Adipocyte (in vitro differentiated cells): ENCODE measurements around the gene PLXND1.

ENCODE experiments used
- DNase-seq: peaks from one replicate; pipeline ENCODE4 v3.0.0-alpha.2; 2015; ENCODE audit warnings: low read depth
- H3K27me3 ChIP-seq: replicated peaks from 2 replicates; pipeline ENCODE4 v1.7.0; 2013; ENCODE audit warnings: mild to moderate bottlenecking, low read length, moderate library complexity; ENCODE audit not compliant: control insufficient read depth, insufficient read depth
- H3K36me3 ChIP-seq: 2 replicates; pipeline ENCODE4 v1.7.0; 2013; ENCODE audit warnings: low read length, mild to moderate bottlenecking, moderate library complexity; ENCODE audit not compliant: control insufficient read depth, insufficient read depth, severe bottlenecking
- H3K4me1 ChIP-seq: 2 replicates; pipeline ENCODE4 v1.7.0; 2013; ENCODE audit warnings: mild to moderate bottlenecking, low read length, moderate library complexity; ENCODE audit not compliant: control insufficient read depth, insufficient read depth
- H3K4me3 ChIP-seq: 2 replicates; pipeline ENCODE4 v1.7.0; 2013; ENCODE audit warnings: mild to moderate bottlenecking, low read length, moderate library complexity
- H3K9ac ChIP-seq: 2 replicates; pipeline ENCODE4 v1.7.0; 2013; ENCODE audit warnings: mild to moderate bottlenecking, low read length, moderate library complexity
- H3K9me3 ChIP-seq: 2 replicates; pipeline ENCODE4 v1.7.0; 2013; ENCODE audit warnings: mild to moderate bottlenecking, low read length, moderate library complexity; ENCODE audit not compliant: control insufficient read depth

Gene PLXND1

DNA sequence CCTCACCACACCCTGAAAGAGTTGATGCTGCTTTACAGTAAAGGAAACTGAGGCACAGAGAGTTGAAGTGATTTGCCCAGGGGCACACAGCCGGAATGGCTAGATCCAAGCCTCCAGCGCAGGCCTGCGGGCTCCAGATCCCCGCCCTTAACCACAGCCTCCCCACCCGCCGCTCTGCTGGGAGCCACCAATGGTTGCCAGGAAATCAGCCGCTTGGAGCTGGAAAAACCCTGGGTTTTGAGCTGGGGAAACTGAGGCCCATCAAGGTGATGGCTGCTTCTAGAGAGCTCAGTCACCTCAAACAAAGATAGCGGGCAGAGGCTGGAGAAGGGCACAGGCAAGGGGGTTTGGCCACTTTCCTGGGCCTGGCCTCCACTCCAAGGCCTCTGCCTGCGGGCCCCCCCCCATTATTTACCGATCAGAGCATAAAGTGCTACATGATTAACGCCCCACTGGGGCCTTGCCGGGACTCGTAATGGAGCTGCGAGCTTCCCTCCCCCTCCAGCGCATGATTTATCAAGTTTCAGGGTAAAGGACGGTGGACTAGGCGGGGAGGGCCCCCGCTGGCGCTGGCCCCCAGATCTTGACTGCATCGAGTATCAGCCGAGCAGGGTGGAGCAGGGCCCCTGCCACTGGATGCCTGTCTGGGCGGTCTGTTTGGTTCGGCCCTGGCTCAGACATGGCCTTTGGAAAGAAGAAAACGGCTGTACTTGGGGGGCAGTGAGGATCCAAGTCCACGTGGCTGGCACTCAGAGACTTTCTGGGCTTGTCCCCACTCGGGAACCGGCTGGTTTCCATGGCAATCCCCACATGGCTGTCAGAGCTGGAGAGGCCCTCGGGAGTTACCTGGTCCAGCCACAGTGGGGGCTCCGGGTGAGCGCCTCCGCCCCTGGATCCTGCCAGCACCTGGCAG, 9.1 kb downstream of the PLXND1 start:
- Histone ChIP-seq H3K4me1 (peaks cover 97% of the 10 kb centered on the region), H3K27me3 (no peaks in the 10 kb centered on the region), H3K9ac (peak overlapping the region; percentile 87), H3K36me3 (peaks cover 9% of the 10 kb centered on the region), H3K4me3 (peak overlapping the region; percentile 66), H3K9me3 (no peaks in the 10 kb centered on the region)
- DNase-seq, result peak; percentile 33

DNA sequence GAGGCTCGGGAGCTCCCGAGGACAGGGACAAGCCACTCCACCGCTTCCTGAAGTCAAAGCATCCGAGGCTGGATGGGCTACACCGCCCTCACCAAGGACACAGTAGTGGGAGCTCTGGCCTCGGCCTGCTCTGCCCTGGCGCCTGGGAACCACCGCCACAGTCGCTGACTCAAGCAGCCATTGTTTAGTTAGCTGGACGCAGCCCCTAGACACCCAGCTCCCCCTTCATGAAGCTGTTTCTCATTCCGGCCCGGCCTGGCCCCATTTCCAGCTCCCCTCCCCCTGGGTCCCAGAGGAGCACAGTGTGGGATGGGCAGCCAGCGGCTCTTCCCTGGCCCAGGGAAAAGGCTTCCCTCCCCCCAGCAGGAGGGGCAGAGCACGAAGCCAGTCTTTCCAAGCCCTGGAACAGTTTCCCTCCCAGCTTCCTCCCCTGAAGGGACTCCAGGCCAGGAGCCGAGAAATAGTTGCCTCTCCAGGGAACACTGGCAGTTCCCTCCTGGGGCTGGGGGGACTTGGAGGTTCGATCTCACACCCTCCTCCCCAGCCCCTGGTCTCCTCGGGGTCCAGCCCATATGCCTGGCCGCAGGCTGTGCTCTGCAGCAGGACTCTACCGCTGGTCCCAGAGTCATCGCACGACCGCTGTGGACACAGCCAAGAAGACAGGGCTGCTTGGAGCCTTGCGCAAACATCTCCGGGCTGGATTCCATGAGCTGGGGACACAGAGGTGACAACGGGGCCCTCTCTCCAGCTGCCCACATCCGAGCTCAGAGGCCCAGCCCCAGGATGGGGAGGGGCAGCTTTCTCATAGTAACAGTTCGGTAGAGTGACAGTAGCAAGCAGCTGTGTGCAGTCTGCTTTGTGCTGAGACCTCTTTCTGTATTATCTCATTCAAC, 10.0 kb downstream of the PLXND1 start:
- peak; percentile 90 for DNase-seq
- peak overlapping the region; percentile 87 for H3K9ac ChIP-seq
- H3K4me1 ChIP-seq, result peaks cover 96% of the 10 kb centered on the region
- H3K27me3 ChIP-seq, result no peaks in the 10 kb centered on the region
- peak overlapping the region; percentile 66 for H3K4me3 ChIP-seq
- H3K36me3 ChIP-seq, result peaks cover 9% of the 10 kb centered on the region
- no peaks in the 10 kb centered on the region for H3K9me3 ChIP-seq

DNA sequence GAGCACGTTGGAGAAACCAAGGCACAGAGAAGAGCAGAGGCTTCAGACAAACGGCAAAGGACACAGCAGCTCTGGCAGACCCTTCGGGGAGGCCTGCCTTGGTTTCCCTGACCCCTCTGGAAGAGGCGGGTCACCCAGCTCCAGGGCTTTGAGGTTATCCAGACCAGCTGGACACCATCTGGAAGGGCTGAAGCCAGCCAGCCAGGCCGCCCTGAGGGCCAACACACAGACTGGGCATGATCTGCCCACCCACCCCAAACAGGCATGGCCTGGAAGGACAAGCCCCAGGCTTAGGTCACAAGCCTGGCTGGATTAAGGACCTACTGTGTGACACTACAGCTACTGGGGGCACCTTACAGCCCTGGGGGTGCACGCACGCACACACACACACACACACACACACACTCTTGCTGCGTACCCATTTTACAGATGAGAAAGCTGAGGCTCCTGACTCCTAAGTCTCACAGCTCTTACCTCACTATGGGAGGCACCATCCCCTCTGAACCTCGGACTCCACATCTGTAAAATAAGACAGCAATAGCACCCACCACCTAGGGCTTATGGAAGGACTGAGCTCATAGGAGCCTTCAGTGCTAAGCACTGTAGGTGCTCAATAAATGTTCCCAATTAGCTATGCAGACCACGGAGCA, 10.8 kb downstream of the PLXND1 start:
- peaks cover 90% of the 10 kb centered on the region for H3K4me1 ChIP-seq
- peaks cover 12% of the 10 kb centered on the region for H3K36me3 ChIP-seq
- peak overlapping the region; percentile 66 for H3K4me3 ChIP-seq
- H3K9me3 ChIP-seq, result no peaks in the 10 kb centered on the region
- no peak for DNase-seq
- no peaks in the 10 kb centered on the region for H3K27me3 ChIP-seq
- H3K9ac ChIP-seq, result peak overlapping the region; percentile 87

DNA sequence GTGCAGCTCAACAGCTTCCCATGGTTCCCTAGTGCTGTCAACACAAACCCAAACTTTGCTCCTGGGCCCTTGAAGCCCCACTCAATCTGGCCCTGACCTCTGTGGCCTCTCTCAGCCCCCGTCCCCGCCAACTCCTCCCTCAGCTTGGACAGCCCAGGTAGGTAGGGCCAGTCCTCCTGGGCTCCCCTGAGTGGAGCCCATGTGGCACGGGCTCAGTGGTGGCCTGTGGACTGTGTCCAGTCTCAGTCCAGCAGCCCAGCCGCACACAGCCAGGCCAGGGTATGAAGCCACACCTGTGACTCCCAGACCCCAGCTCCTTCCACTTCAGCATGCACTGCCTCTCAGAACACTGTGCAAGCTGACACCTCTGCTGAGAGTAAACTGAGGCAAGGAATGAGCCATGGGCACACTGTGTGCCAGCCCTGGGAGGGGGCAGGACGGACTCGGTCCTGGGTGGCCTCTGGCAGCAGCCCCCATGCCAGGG, 11.5 kb downstream of the PLXND1 start:
- Histone ChIP-seq H3K9ac (peak overlapping the region; percentile 87), H3K4me3 (peak overlapping the region; percentile 66), H3K9me3 (no peaks in the 10 kb centered on the region), H3K27me3 (no peaks in the 10 kb centered on the region), H3K36me3 (peaks cover 13% of the 10 kb centered on the region), H3K4me1 (peaks cover 90% of the 10 kb centered on the region)
- no peak for DNase-seq

DNA sequence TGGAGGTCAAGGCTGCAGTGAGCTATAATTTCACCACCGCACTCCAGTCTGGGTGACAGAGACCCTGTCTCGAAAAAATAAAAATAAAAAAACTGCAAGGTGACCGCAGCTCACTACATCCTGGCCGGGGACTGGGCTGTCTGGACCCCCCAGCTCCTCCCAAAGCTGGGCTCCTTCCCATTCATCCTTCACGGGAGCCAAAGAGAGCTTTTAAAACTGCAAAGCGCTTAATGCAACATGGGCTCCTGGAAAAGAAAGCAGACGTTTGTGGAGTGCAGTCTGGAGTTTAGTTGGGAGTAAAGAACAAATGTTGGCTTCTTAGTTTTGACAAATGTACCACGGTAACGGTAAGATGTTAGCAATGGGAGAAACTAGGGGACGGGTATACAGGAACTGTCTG, 12.1 kb downstream of the PLXND1 start:
- Histone ChIP-seq H3K9me3 (no peaks in the 10 kb centered on the region), H3K36me3 (peaks cover 13% of the 10 kb centered on the region), H3K27me3 (no peaks in the 10 kb centered on the region), H3K9ac (peak overlapping the region; percentile 87), H3K4me1 (peaks cover 89% of the 10 kb centered on the region), H3K4me3 (peak overlapping the region; percentile 28)
- no peak for DNase-seq

- Histone ChIP-seq H3K27me3 (no peaks in the 10 kb centered on the region), H3K9me3 (no peaks in the 10 kb centered on the region), H3K9ac (peak overlapping the region; percentile 87), H3K36me3 (peaks cover 13% of the 10 kb centered on the region), H3K4me3 (peak overlapping the region; percentile 28), H3K4me1 (peaks cover 86% of the 10 kb centered on the region)
- no peak for DNase-seq
Observed at GRCh38 chr3:129593595-129594339, 12.7 kb downstream of the PLXND1 start.

- Histone ChIP-seq H3K4me1 (peaks cover 83% of the 10 kb centered on the region), H3K36me3 (peaks cover 13% of the 10 kb centered on the region)
- DNase-seq, result no peak
Observed at GRCh38 chr3:129593230-129593594, 13.3 kb downstream of the PLXND1 start.

DNA sequence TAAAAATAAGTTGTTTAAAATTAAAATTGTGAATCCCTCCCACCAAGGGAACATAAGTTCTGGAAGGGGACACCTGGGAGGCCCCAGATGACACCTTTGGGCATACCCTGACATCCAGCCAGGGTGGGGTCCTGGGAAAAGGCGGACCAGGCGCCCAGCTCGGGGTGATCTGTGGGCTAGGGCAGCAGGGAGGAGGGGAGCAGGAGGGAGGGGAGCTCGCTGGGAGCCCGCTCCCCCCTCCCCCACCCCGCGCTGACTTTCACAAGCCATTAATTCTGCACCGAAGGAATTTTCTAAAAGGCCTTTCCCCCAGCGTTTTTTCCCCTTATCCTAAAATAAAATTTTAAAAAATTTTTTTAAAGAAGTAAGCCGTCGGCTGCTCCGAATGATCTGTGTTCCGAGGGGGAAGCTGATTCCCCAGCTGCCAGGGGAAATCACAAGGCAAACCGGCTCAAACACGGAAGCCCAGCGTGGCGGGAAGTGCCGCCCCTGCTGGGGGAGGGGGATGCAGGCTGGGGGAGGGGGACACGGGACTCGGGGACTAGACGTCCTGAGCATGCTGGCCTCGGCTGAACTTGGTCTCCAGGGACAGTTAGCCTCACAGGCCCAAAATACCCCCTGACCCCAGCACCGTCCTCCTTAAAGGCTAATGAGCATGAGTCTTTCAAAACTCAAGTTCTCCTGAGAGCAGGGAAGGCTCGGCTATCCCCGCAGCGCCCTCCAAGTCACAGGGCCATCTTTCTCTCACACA, 13.9 kb downstream of the PLXND1 start:
- DNase-seq, result no peak
- Histone ChIP-seq H3K27me3 (no peaks in the 10 kb centered on the region), H3K9me3 (no peaks in the 10 kb centered on the region), H3K9ac (peak overlapping the region; percentile 87), H3K36me3 (peaks cover 16% of the 10 kb centered on the region), H3K4me3 (peak overlapping the region; percentile 28), H3K4me1 (peaks cover 83% of the 10 kb centered on the region)

More at GRCh38 chr3:129593230-129593594, 13.3 kb downstream of the PLXND1 start:
- Histone ChIP-seq H3K9me3 (no peaks in the 10 kb centered on the region), H3K27me3 (no peaks in the 10 kb centered on the region), H3K9ac (peak overlapping the region; percentile 87), H3K4me3 (peak overlapping the region; percentile 28)

DNA sequence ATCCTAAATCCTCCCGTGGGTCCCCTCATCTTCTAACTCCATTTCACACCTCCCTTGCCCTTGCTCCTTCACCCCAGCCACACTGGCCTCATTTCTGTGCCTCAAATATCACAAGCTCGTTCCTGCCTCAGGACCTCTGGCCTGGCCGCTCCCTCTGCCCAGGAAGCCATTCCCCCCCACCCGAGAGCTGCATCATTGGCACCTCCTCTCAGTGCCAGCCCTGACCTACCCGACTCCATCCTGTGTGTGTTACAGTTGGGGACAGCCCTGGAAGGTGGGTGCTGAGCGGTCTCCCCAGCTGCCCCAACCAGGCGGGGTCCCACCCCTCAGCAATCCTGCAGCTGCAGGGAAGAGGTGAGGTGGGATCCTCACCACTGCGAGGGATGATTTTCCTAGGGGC, 14.5 kb downstream of the PLXND1 start:
- Histone ChIP-seq H3K27me3 (no peaks in the 10 kb centered on the region), H3K4me1 (peaks cover 83% of the 10 kb centered on the region), H3K9ac (peak overlapping the region; percentile 87), H3K9me3 (no peaks in the 10 kb centered on the region), H3K4me3 (no peak overlapping the region), H3K36me3 (peaks cover 16% of the 10 kb centered on the region)
- DNase-seq, result no peak

DNA sequence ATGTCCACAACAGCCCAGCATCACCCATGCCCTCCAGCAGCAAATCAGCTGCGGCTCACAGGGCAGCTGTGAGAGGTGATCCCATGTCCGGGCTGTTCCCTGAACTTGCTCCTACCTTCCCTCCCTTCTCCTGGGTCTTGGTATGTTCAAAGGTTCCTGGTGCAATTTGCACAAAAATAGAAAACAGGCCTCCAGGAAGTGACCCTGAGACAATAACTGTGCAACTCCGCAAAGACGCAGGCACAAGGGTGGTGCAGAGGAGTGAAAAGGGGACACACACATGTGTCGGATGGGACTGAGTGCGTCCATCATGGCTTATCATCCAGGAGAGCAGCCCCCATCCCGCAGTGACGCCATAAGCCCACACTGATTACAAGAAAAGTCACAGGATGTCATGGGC, 16.3 kb downstream of the PLXND1 start:
- H3K36me3 ChIP-seq, result peaks cover 30% of the 10 kb centered on the region

More for the DNA sequence above, 16.3 kb downstream of the PLXND1 start:
- H3K4me3 ChIP-seq, result no peak overlapping the region
- H3K9ac ChIP-seq, result peak overlapping the region; percentile 55
- no peaks in the 10 kb centered on the region for H3K9me3 ChIP-seq
- DNase-seq, result no peak
- no peaks in the 10 kb centered on the region for H3K27me3 ChIP-seq
- H3K4me1 ChIP-seq, result peaks cover 71% of the 10 kb centered on the region
